HT-29 (cell line): ENCODE data around the gene EPG5. TPM values are rescaled to one million over a fixed set of nuclear protein-coding genes. Genes with fewer than 3 reads are reported as not detected.

Source experiments
- DNase-seq: peaks from one replicate; pipeline ENCODE4 v3.0.0-alpha.2; 2015; ENCODE audit warnings: low spot score
- small RNA-seq: library from RNA; depleted of rRNA; stranded (forward); fragments of <200 nt; gene quantifications from one replicate; pipeline ENCODE3, GENCODE V24; 2014
- total RNA-seq: library from RNA; depleted of rRNA; stranded (reverse); fragments of >200 nt; shearing (Covaris generic); gene quantifications from 2 replicates; pipeline ENCODE4 v1.2.3, GENCODE V29; 2014; rRNA removed

EPG5 gene
- total RNA-seq, 1 experiment from 2014 or later = 6.6 TPM

DNA sequence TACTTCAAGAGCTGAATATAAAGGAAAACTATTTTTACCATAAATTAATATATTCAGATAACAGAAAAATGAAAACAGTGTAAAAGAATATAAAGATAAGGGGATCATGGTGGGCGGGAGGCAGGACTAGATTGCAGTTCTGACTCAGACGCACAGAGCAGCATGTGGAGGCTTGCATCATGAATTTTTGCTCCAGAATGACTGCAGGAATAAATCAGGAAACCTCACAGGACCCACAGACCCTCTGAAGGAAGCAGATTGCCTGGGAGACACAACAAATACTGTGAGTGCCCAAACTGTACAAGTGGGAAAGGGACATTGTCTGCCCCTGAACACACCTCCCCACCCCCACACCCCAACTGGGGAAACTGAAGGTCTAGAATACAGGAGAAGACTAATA, 160.9 kb downstream of the EPG5 start:
- no peak for DNase-seq

GRCh38 chr18:45805551-45805950, 161.6 kb downstream of the EPG5 start:
- DNase-seq = no peak

DNA sequence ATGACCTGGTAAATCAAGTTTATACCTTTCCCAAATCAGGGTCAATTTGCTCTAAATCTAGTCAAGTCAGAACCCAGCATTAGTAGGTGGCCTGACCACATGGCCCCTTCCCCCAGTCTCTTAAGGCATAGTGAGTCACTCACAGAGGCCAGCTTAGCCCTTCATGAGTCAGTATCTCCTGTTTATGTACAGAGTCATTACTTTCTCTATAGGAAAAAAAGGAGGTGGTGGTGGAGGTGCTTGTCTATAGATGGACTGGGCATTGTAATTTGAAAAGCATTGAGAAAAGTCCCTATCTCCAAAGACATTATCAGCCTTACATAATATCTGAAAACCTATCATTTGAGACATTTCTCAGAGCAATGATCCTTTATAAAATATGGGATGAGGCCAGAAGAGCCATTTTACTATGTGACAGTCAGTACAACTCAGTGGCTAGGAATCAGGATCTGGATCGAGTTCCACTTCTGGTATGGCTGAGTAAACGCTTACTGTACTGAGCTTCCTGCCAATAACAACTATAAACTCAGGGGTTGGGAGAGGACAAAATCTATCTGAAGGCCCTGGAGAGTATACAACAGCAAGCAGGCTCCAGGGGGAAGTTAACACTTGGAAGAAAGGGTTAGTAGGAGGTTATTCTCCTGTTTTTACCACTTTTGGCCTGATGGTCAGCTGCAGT, 164.2 kb downstream of the EPG5 start:
- DNase-seq = peak; percentile 83

DNA sequence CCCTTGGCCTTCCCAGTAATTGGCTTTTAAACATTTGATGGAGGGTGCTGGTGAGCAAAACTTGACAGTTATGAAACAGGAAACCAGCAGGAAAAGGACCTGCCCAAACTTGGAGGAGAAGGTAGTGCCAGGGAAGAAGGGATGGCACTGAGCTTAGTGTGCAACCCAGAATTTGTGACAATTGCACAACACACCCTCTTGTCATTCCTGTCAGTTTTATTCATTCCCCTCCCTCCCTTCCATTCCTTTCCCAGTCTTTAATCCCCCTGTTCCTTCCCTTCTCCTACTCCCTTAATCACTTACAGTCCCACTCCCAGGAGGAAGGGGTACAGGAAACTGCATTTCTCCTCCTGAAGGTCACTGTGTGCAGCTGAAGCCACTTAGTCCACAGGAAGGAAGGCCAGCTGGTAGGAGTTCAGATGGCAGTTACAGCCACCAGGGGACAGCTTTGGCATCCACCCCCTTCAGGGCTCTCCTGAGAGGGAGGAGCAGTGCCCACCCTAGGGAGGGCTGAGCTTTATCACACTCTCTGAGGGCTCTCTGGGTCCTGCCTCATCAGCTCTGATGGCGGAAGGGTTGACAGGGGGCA, 165.6 kb downstream of the EPG5 start:
- peak; percentile 23 for DNase-seq

Small RNA genes within 50 kb of the gene (small RNA-seq; reads per million reads assigned to genes)
- not detected for gene RN7SKP26

Other genes with a start within 250 kb of the EPG5 start
- gene SLC14A1, start 243.1 kb downstream of the EPG5 start, total RNA-seq = 5.9 and 6.2 TPM in 2 replicates
- gene SIGLEC15, start 141.7 kb downstream of the EPG5 start, total RNA-seq = 3.5 and 5.5 TPM in 2 replicates
- gene PSTPIP2, start 104.9 kb upstream of the EPG5 start, total RNA-seq = 0.13 TPM in 1 of 2 replicates, not detected in the other
- gene ATP5F1A, start 131.0 kb upstream of the EPG5 start, total RNA-seq = 240 and 262 TPM in 2 replicates
- 21.3 and 25.4 TPM in 2 replicates for gene HAUS1, start 137.1 kb upstream of the EPG5 start, total RNA-seq